K562 (cell line): ENCODE results near the gene ERCC2. TPM values are rescaled to one million over a fixed set of nuclear protein-coding genes. Genes with fewer than 3 reads are reported as not detected.
A peak's percentile ranks its signal among the peaks of the same experiment; 100 is the strongest.

Experiments used
- ATAC-seq: fragments of 200-7000 bp; cut with Tn5 transposase; 3 replicates; pipeline ENCODE4 v1.9.1; 2020; ENCODE audit warnings: moderate library complexity
- BruUV-seq: library from RNA; stranded (reverse); fragments of 400-500 nt; replicated peaks from 2 replicates; lab custom pipeline; 2021; lab: Mats Ljungman, UMichigan
- CTCF ChIA-PET: fragments of 300-600 bp; formaldehyde crosslinking; extraction: SDS; loops from one replicate; lab custom pipeline; 2021; ENCODE audit warnings: low intra/inter-chr PET ratio; lab: Yijun Ruan, JAX
- POLR2A ChIA-PET: fragments of 300-600, 350-650 bp; sonication (Branson Sonifier 250); formaldehyde crosslinking; extraction: SDS; loops from one replicate; lab custom pipeline; 2021; ENCODE audit warnings: antibody characterized with exemption, inconsistent platforms; lab: Yijun Ruan, JAX
- DNase-seq, 4 experiments: peaks; one replicate each; pipeline versions ENCODE4 v3.0.0 to v3.0.0-alpha.2; 2011 to 2018; ENCODE audit warnings: low spot score in 3 of 4, mixed read lengths in 3 of 4; ENCODE audit errors: extremely low read depth in 1 of 4
- FAIRE-seq: peaks from 2 replicates; lab custom pipeline; 2011; peaks lifted over from hg19 to GRCh38; lab: Jason Lieb, UNC
- H2AFZ ChIP-seq: 2 replicates; pipeline ENCODE4 v1.6.0; 2011; ENCODE audit warnings: low read depth, low read length, control low read depth, inconsistent platforms
- H3K27ac ChIP-seq: fragments of 200-600 bp; 3 replicates; pipeline ENCODE4 v1.8.0; 2011; ENCODE audit warnings: low read depth, mild to moderate bottlenecking, control low read depth, inconsistent platforms, low read length, moderate library complexity, mixed read lengths; ENCODE audit errors: extremely low read depth
- H3K27me3 ChIP-seq, 2 experiments: fragments of 300-600 bp in 1 of 2; 2 replicates in 1 of 2; 3 replicates in 1 of 2; pipeline versions ENCODE4 v1.6.0 to v1.8.0; 2011; ENCODE audit warnings: inconsistent platforms in 2 of 2, low read length in 2 of 2, mild to moderate bottlenecking in 1 of 2, mixed read lengths in 1 of 2, moderate library complexity in 1 of 2; ENCODE audit not compliant: control insufficient read depth in 2 of 2, insufficient read depth in 2 of 2
- H3K36me3 ChIP-seq: fragments of 300-600 bp; 3 replicates; pipeline ENCODE4 v1.8.0; 2011; ENCODE audit warnings: mild to moderate bottlenecking, low read length, inconsistent platforms; ENCODE audit not compliant: control insufficient read depth, insufficient read depth
- H3K4me1 ChIP-seq, 2 experiments: fragments of 200-600 bp in 1 of 2; replicated peaks in 1 of 2; 2 replicates in 1 of 2; 3 replicates in 1 of 2; pipeline versions ENCODE4 v1.5.1 to v1.8.0; 2011; ENCODE audit warnings: inconsistent platforms in 2 of 2, low read length in 2 of 2, mild to moderate bottlenecking in 1 of 2, mixed read lengths in 1 of 2, moderate library complexity in 1 of 2; ENCODE audit not compliant: control insufficient read depth in 2 of 2, insufficient read depth in 2 of 2
- H3K4me2 ChIP-seq: 2 replicates; pipeline ENCODE4 v1.6.1; 2011; ENCODE audit warnings: low read length, control low read depth, inconsistent platforms, mixed read lengths; ENCODE audit not compliant: insufficient read depth
- H3K4me3 ChIP-seq: fragments of 200-600 bp; sonication (generic), shearing (Covaris generic); 2 replicates; pipeline ENCODE4 v1.5.1; 2016; ENCODE audit warnings: control low read depth, inconsistent platforms
- H3K79me2 ChIP-seq: fragments of 200-600 bp; 3 replicates; pipeline ENCODE4 v1.8.0; 2011; ENCODE audit warnings: low read length, inconsistent platforms; ENCODE audit not compliant: control insufficient read depth, insufficient read depth
- H3K9ac ChIP-seq, 2 experiments: 2 replicates each; pipeline versions ENCODE4 v1.6.0 to v1.6.1; 2011; ENCODE audit warnings: low read depth in 2 of 2, low read length in 2 of 2, control low read depth in 1 of 2, inconsistent platforms in 1 of 2, mild to moderate bottlenecking in 1 of 2, mixed read lengths in 1 of 2; ENCODE audit not compliant: insufficient read depth in 1 of 2
- H3K9me1 ChIP-seq: one replicate; pipeline ENCODE4 v1.6.0; 2011; ENCODE audit warnings: inconsistent platforms, mild to moderate bottlenecking, low read length, moderate library complexity; ENCODE audit not compliant: control insufficient read depth, insufficient read depth
- H3K9me3 ChIP-seq: replicated peaks from 2 replicates; pipeline ENCODE4 v1.5.1; 2011; ENCODE audit warnings: low read depth, low read length, inconsistent platforms; ENCODE audit not compliant: control insufficient read depth, insufficient read depth
- H4K20me1 ChIP-seq: replicated peaks from 2 replicates; pipeline ENCODE4 v1.6.1; 2011; ENCODE audit warnings: low read length, inconsistent platforms, mixed read lengths; ENCODE audit not compliant: control insufficient read depth, insufficient read depth
- ADNP ChIP-seq: fragments of 200-800 bp; sonication (Bioruptor generic); IDR thresholded peaks from 2 replicates; pipeline ENCODE4 v1.6.1; 2016; ENCODE audit warnings: missing genetic modification characterization, missing compliant biosample characterization
- BCOR ChIP-seq: fragments of 450-650 bp; IDR thresholded peaks from 2 replicates; pipeline ENCODE4 v1.6.1; 2016
- CBFA2T3 ChIP-seq: fragments of 450-650 bp; IDR thresholded peaks from 2 replicates; pipeline ENCODE4 v1.6.1; 2017
- CBX1 ChIP-seq: sonication (generic); IDR thresholded peaks from 2 replicates; pipeline ENCODE4 v1.6.1; 2016; ENCODE audit warnings: antibody characterized with exemption, low read depth, mild to moderate bottlenecking
- CBX2 ChIP-seq: fragments of 200-600 bp; sonication (generic); IDR thresholded peaks from one replicate; pipeline ENCODE4 v1.6.1; 2012; ENCODE audit warnings: mild to moderate bottlenecking, low read length, inconsistent platforms; ENCODE audit not compliant: insufficient read depth, poor library complexity, severe bottlenecking
- EGR1 ChIP-seq: fragments of 450-650 bp; conservative IDR thresholded peaks from 2 replicates; pipeline ENCODE4 v1.6.1; 2017; ENCODE audit warnings: mild to moderate bottlenecking
- EZH2 ChIP-seq: IDR thresholded peaks from 2 replicates; pipeline ENCODE4 v1.6.1; 2012; ENCODE audit warnings: low read depth, mild to moderate bottlenecking, inconsistent platforms, low read length, borderline replicate concordance
- HDAC2 ChIP-seq: fragments of 450-650 bp; IDR thresholded peaks from 2 replicates; pipeline ENCODE4 v1.6.1; 2016; ENCODE audit warnings: mild to moderate bottlenecking
- KDM1A ChIP-seq, 2 experiments: fragments of 450-650 bp; IDR thresholded peaks; 2 replicates each; pipeline ENCODE4 v1.6.1; 2016; ENCODE audit warnings: mild to moderate bottlenecking in 2 of 2
- MLLT1 ChIP-seq, 2 experiments: fragments of 450-650 bp; IDR thresholded peaks; 2 replicates each; pipeline ENCODE4 v1.6.1; 2016
- PTBP1 ChIP-seq: fragments of 200-400 bp; formaldehyde crosslinking; IDR thresholded peaks from 2 replicates; pipeline ENCODE4 v1.6.1; 2017; ENCODE audit warnings: low read depth, low read length
- RBM25 ChIP-seq: fragments of 200-400 bp; formaldehyde crosslinking; IDR thresholded peaks from 2 replicates; pipeline ENCODE4 v1.6.1; 2018; ENCODE audit warnings: low read length, low read depth, moderate library complexity; ENCODE audit not compliant: severe bottlenecking
- SMARCA5 ChIP-seq: fragments of 450-650 bp; IDR thresholded peaks from 2 replicates; pipeline ENCODE4 v1.6.1; 2016
- ZFP36 ChIP-seq: fragments of 150-350 bp; IDR thresholded peaks from 2 replicates; pipeline ENCODE4 v1.6.1; 2018; ENCODE audit warnings: low read length, low read depth; ENCODE audit not compliant: partially characterized antibody
- ZNF121 ChIP-seq: sonication (generic); formaldehyde crosslinking; conservative IDR thresholded peaks from 2 replicates; pipeline ENCODE4 v1.8.0; 2022; ENCODE audit warnings: missing genetic modification reagents
- WGBS: fragments of 100-300 bp; shearing (Covaris generic); methylation state at CpG from one replicate; pipeline ENCODE4 v1.1.6; 2016; ENCODE audit warnings: low coverage, mixed read lengths; ENCODE audit not compliant: insufficient coverage; ENCODE audit errors: missing lambda C conversion rate; 5-methylcytosine and 5-hydroxymethylcytosine counted together
- in situ Hi-C: fragments of 300-500 bp; cut with MboI; formaldehyde crosslinking; loops from 4 replicates; pipeline ENCODE4 v1.15.0; 2018; ENCODE audit warnings: inconsistent platforms, mixed read lengths
- intact Hi-C: fragments of 100-400 bp; cut with micrococcal nuclease; formaldehyde crosslinking; loops from 2 replicates; pipeline ENCODE4 v1.14.2; 2022
- polyA plus RNA-seq, 8 experiments: library from polyadenylated mRNA; depleted of rRNA in 4 of 8; stranded (reverse) in 5 of 8; unstranded in 3 of 8; fragments of >200 nt; fragmentation: Nextera tagmentation in 2 of 8; fragmentation: Illumina TruSeq in 1 of 8; extraction: Ambion mirVana in 2 of 8; extraction: Trizol in 1 of 8; gene quantifications; 2 replicates each; pipeline versions ENCODE4 v1.2.1 to v1.2.3, GENCODE V29; 2011 to 2014; ENCODE audit warnings: inconsistent platforms in 1 of 8, missing spikeins in 1 of 8
- total RNA-seq, 7 experiments: library from RNA; depleted of rRNA in 6 of 7; stranded (reverse); fragments of >200 nt in 6 of 7; fragmentation: Illumina TruSeq in 2 of 7; extraction: Trizol in 2 of 7; gene quantifications; 2 replicates each; pipeline versions ENCODE4 v1.2.1 to v1.2.3, GENCODE V29; 2011 to 2021; ENCODE audit warnings: low replicate concordance in 1 of 7

The ERCC2 gene
- total and polyA plus RNA-seq, 9 of the 15 experiments (the other 6 are each of a cell fraction or from before 2014, with no cell fraction given): 2.2 to 55.9 (median 23.4) TPM

- H3K9me3 ChIP-seq: no peaks in the 10 kb centered on the region
- CTCF ChIA-PET: no interaction called here
- intact Hi-C loops: no loop called here
- no peaks in the 10 kb centered on the region for H3K79me2 ChIP-seq
- no peaks in the 10 kb centered on the region for H3K36me3 ChIP-seq
- no TSS peak for BruUV-seq
- H3K4me2 ChIP-seq: no peak overlapping the region
- H3K9ac ChIP-seq: no peak overlapping the region
- WGBS: 43% methylated on average over 11 of the region's 12 CpGs
- no peaks in the 10 kb centered on the region for H4K20me1 ChIP-seq
- H3K4me1 ChIP-seq: peaks cover 0 to 30% of the 10 kb centered on the region in 2 experiments; a peak in 3 of 5 replicates
- DNase-seq (no peak), ATAC-seq (no peak), FAIRE-seq (no peak)
- TF ChIP-seq SMARCA5: peak; percentile 82; the same call in 1 of the 2 replicates
- TF ChIP-seq MLLT1 (IDR thresholded peaks at IDR 0.05): no peak
- 0 out of 2 replicates have a peak, but pooled peaks have one; percentile 27 for TF ChIP-seq CBFA2T3
- TF ChIP-seq RBM25: peak; percentile 76
- no peak for TF ChIP-seq EZH2
- peak; percentile 74 for TF ChIP-seq EGR1
- 0 out of 2 replicates have a peak, but pooled peaks have one; percentile 38 for TF ChIP-seq PTBP1
- TF ChIP-seq BCOR: peak; percentile 90
- TF ChIP-seq ADNP (tag): peak; percentile 91
- peak; percentile 98 for TF ChIP-seq ZNF121 (CRISPR knock-in tag)
- no peak for TF ChIP-seq CBX2
- TF ChIP-seq CBX1: 0 out of 2 replicates have a peak, but pooled peaks have one; percentile 54
- TF ChIP-seq KDM1A (IDR thresholded peaks at IDR 0.05): peak; percentile 62 to 79
- peak; percentile 58; the same call in 1 of the 2 replicates for TF ChIP-seq HDAC2
- peak; percentile 83 for TF ChIP-seq ZFP36
- POLR2A ChIA-PET: interaction anchor here (0.7 to 1.8 kb wide), 2 partner anchors 10 to 13 kb away, joined by 3 to 4 read pairs; no protein-coding TSS in a partner anchor
- H3K27me3 ChIP-seq: no peaks in the 10 kb centered on the region
- no peak overlapping the region for H3K27ac ChIP-seq
- no peak overlapping the region for H3K4me3 ChIP-seq
- in situ Hi-C loops: no loop called here
- H3K9me1 ChIP-seq: no peaks in the 10 kb centered on the region
- no peak overlapping the region for H2AFZ ChIP-seq
These were observed 49.2 kb downstream of the ERCC2 start for GRCh38 chr19:45320997-45321775.
